ENCODE measurements around the gene IL17RE. TPM values are rescaled to one million over a fixed set of nuclear protein-coding genes. Genes with fewer than 3 reads are reported as not detected.

Gene IL17RE
- polyA plus RNA-seq, 3 donors = 0.27 TPM; not detected in 2

- H3K4me3 ChIP-seq (replicated peaks in 1 of 3; ENCODE audit: low read depth in 2 of 3, low read length in 3 of 3) = no peak overlapping the region
- H3K9ac ChIP-seq (ENCODE audit: insufficient read depth, low read length, poor library complexity, severe bottlenecking) = no peak overlapping the region
- Mint-ChIP-seq H3K36me3 (peaks cover 33 to 46% of the 10 kb centered on the region in 2 donors), H3K4me3 (no peak overlapping the region), H3K27me3 (ENCODE audit: low read depth in 3 of 3) (peaks cover 0 to 2% (median 0%) of the 10 kb centered on the region in 3 donors), H3K9me3 (peaks cover 0 to under 1% (median 0%) of the 10 kb centered on the region in 7 donors), H3K27ac (no peak overlapping the region), H3K4me1 (peaks cover 4% of the 10 kb centered on the region)
- peaks cover 13 to 40% of the 10 kb centered on the region in 2 donors for H3K36me3 ChIP-seq (replicated peaks in 1 of 2; ENCODE audit: control insufficient read depth in 1 of 2, insufficient read depth in 2 of 2, low read length in 2 of 2)
- no peak for DNase-seq
- H3K27me3 ChIP-seq (ENCODE audit: control insufficient read depth in 2 of 2, insufficient read depth in 2 of 2, low read length in 2 of 2) = no peaks in the 10 kb centered on the region
- H2AFZ ChIP-seq (ENCODE audit: insufficient read depth, low read depth, low read length, poor library complexity, severe bottlenecking) = no peak overlapping the region
- H3K27ac ChIP-seq (ENCODE audit: low read depth in 1 of 2, low read length in 2 of 2) = no peak overlapping the region
- WGBS (ENCODE audit: insufficient coverage) = 98% methylated on average over 9 of the region's 10 CpGs
- no peaks in the 10 kb centered on the region for H3K9me3 ChIP-seq (replicated peaks in 1 of 2; ENCODE audit: control insufficient read depth in 1 of 2, insufficient read depth in 1 of 2, low read length in 2 of 2)
- no peak for TF ChIP-seq CTCF (IDR thresholded peaks at IDR 0.05)
- no peak overlapping the region for H3K4me2 ChIP-seq (replicated peaks; ENCODE audit: extremely low read depth, low read length, poor library complexity, severe bottlenecking)
- peaks cover 5 to 6% of the 10 kb centered on the region in 2 donors for H3K4me1 ChIP-seq (ENCODE audit: control insufficient read depth in 1 of 2, insufficient read depth in 2 of 2, low read length in 2 of 2)
- intact Hi-C loops (cut with micrococcal nuclease) = no loop called here
- no peaks in the 10 kb centered on the region for H3K79me2 ChIP-seq (ENCODE audit: insufficient read depth, low read length)
- H4K20me1 ChIP-seq (ENCODE audit: insufficient read depth, low read length) = no peaks in the 10 kb centered on the region
These were observed 38.1 kb downstream of the IL17RE start for GRCh38 chr3:9940746-9941145.

GRCh38 chr3:9942164-9942563 lies 39.5 kb downstream of the IL17RE start:
- intact Hi-C loops (cut with micrococcal nuclease) = no loop called here
- 100% methylated on average over 1 of the region's 4 CpGs for WGBS (ENCODE audit: insufficient coverage)
- no peaks in the 10 kb centered on the region for H3K27me3 ChIP-seq (ENCODE audit: control insufficient read depth in 2 of 2, insufficient read depth in 2 of 2, low read length in 2 of 2)
- H3K36me3 ChIP-seq (replicated peaks in 1 of 2; ENCODE audit: control insufficient read depth in 1 of 2, insufficient read depth in 2 of 2, low read length in 2 of 2) = peaks cover 13 to 34% of the 10 kb centered on the region in 2 donors
- no peak overlapping the region for H3K9ac ChIP-seq (ENCODE audit: insufficient read depth, low read length, poor library complexity, severe bottlenecking)
- no peak overlapping the region for H2AFZ ChIP-seq (ENCODE audit: insufficient read depth, low read depth, low read length, poor library complexity, severe bottlenecking)
- H3K4me3 Mint-ChIP-seq = no peak overlapping the region
- H3K4me2 ChIP-seq (replicated peaks; ENCODE audit: extremely low read depth, low read length, poor library complexity, severe bottlenecking) = no peak overlapping the region
- TF ChIP-seq CTCF (IDR thresholded peaks at IDR 0.05) = no peak
- H3K27ac Mint-ChIP-seq = peak overlapping the region in 4 of 7 donors; percentile 18 to 69 (median 32)
- peaks cover 6% of the 10 kb centered on the region for H3K4me1 Mint-ChIP-seq
- peaks cover 25 to 40% of the 10 kb centered on the region in 2 donors for H3K36me3 Mint-ChIP-seq
- H3K9me3 ChIP-seq (replicated peaks in 1 of 2; ENCODE audit: control insufficient read depth in 1 of 2, insufficient read depth in 1 of 2, low read length in 2 of 2) = no peaks in the 10 kb centered on the region
- H3K27me3 Mint-ChIP-seq (ENCODE audit: low read depth in 3 of 3) = peaks cover 2 to 6% (median 4%) of the 10 kb centered on the region in 3 donors
- H3K4me1 ChIP-seq (ENCODE audit: control insufficient read depth in 1 of 2, insufficient read depth in 2 of 2, low read length in 2 of 2) = peaks cover 4 to 8% of the 10 kb centered on the region in 2 donors
- H4K20me1 ChIP-seq (ENCODE audit: insufficient read depth, low read length) = no peaks in the 10 kb centered on the region
- H3K9me3 Mint-ChIP-seq = peaks cover 0 to 3% (median 0%) of the 10 kb centered on the region in 7 donors
- no peak overlapping the region for H3K27ac ChIP-seq (ENCODE audit: low read depth in 1 of 2, low read length in 2 of 2)
- no peak overlapping the region for H3K4me3 ChIP-seq (replicated peaks in 1 of 3; ENCODE audit: low read depth in 2 of 3, low read length in 3 of 3)
- no peak for DNase-seq
- no peaks in the 10 kb centered on the region for H3K79me2 ChIP-seq (ENCODE audit: insufficient read depth, low read length)
